ENCODE measurements around the gene LRP2. TPM values are rescaled to one million over a fixed set of nuclear protein-coding genes. Genes with fewer than 3 reads are reported as not detected.

The LRP2 gene
- total RNA-seq, 4 donors from 2014 or later: not detected

- DNase-seq: no peak
- no peak for ATAC-seq
Measured at GRCh38 chr2:169159686-169160085, 202.6 kb downstream of the LRP2 start.

GRCh38 chr2:169158874-169159273, 203.5 kb downstream of the LRP2 start:
- in situ Hi-C loops (cut with MboI; ENCODE audit: low sequenced_read_pairs in 4 of 4): no loop called here
- H3K4me1 ChIP-seq: no peaks in the 10 kb centered on the region
- no peak overlapping the region for H3K27ac ChIP-seq
- no peaks in the 10 kb centered on the region for H3K9me3 ChIP-seq
- no peak for TF ChIP-seq POLR2A (IDR thresholded peaks at IDR 0.05)
- TF ChIP-seq CTCF (IDR thresholded peaks at IDR 0.05 in 4 of 5, conservative IDR thresholded peaks at IDR 0.05 in 1 of 5): no peak
- intact Hi-C loops (cut with DNase I; ENCODE audit: low total_unique reads): no loop called here
- no peak for ATAC-seq
- H3K27me3 ChIP-seq: no peaks in the 10 kb centered on the region
- H3K4me3 ChIP-seq: no peak overlapping the region
- DNase-seq: no peak
- H3K36me3 ChIP-seq: no peaks in the 10 kb centered on the region

More at GRCh38 chr2:169159686-169160085, 202.6 kb downstream of the LRP2 start:
- H3K27ac ChIP-seq: no peak overlapping the region
- intact Hi-C loops (cut with DNase I; ENCODE audit: low total_unique reads) (no loop called here), in situ Hi-C loops (cut with MboI; ENCODE audit: low sequenced_read_pairs in 4 of 4) (no loop called here)
- H3K4me1 ChIP-seq: no peaks in the 10 kb centered on the region
- H3K9me3 ChIP-seq: no peaks in the 10 kb centered on the region
- H3K27me3 ChIP-seq: no peaks in the 10 kb centered on the region
- H3K4me3 ChIP-seq: no peak overlapping the region
- TF ChIP-seq CTCF (IDR thresholded peaks at IDR 0.05 in 4 of 5, conservative IDR thresholded peaks at IDR 0.05 in 1 of 5) (no peak), POLR2A (IDR thresholded peaks at IDR 0.05) (no peak)
- H3K36me3 ChIP-seq: no peaks in the 10 kb centered on the region

GRCh38 chr2:169146220-169146619, 216.1 kb downstream of the LRP2 start:
- TF ChIP-seq CTCF (IDR thresholded peaks at IDR 0.05 in 4 of 5, conservative IDR thresholded peaks at IDR 0.05 in 1 of 5) (no peak), POLR2A (IDR thresholded peaks at IDR 0.05) (no peak)
- intact Hi-C loops (cut with DNase I; ENCODE audit: low total_unique reads) (no loop called here), in situ Hi-C loops (cut with MboI; ENCODE audit: low sequenced_read_pairs in 4 of 4) (loop anchor here in 1 of 4 donors (25.0 kb wide), 1 partner anchor 184 kb away; no protein-coding TSS in a partner anchor)
- no peak overlapping the region for H3K27ac ChIP-seq
- no peaks in the 10 kb centered on the region for H3K4me1 ChIP-seq
- no peak for DNase-seq
- ATAC-seq: no peak
- no peaks in the 10 kb centered on the region for H3K36me3 ChIP-seq
- H3K27me3 ChIP-seq: no peaks in the 10 kb centered on the region
- H3K9me3 ChIP-seq: no peaks in the 10 kb centered on the region
- H3K4me3 ChIP-seq: no peak overlapping the region

- Histone ChIP-seq H3K27me3 (no peaks in the 10 kb centered on the region), H3K9me3 (no peaks in the 10 kb centered on the region), H3K27ac (no peak overlapping the region), H3K36me3 (no peaks in the 10 kb centered on the region), H3K4me1 (no peaks in the 10 kb centered on the region), H3K4me3 (no peak overlapping the region)
- ATAC-seq (no peak), DNase-seq (no peak)
- TF ChIP-seq CTCF (IDR thresholded peaks at IDR 0.05 in 4 of 5, conservative IDR thresholded peaks at IDR 0.05 in 1 of 5) (no peak), POLR2A (IDR thresholded peaks at IDR 0.05) (no peak)
- intact Hi-C loops (cut with DNase I; ENCODE audit: low total_unique reads): no loop called here
- in situ Hi-C loops (cut with MboI; ENCODE audit: low sequenced_read_pairs in 4 of 4): loop anchor here in 1 of 4 donors (25.0 kb wide), 1 partner anchor 182 kb away; no protein-coding TSS in a partner anchor
Measured at GRCh38 chr2:169143998-169144397, 218.3 kb downstream of the LRP2 start.
